GM21515 (cell line): ENCODE measurements around the gene C11orf21.

Experiments
- ATAC-seq: cut with Tn5 transposase; IDR thresholded peaks from one replicate; pipeline ENCODE4 v1.9.1; 2021; ENCODE audit not compliant: unreplicated experiment

The C11orf21 gene

DNA sequence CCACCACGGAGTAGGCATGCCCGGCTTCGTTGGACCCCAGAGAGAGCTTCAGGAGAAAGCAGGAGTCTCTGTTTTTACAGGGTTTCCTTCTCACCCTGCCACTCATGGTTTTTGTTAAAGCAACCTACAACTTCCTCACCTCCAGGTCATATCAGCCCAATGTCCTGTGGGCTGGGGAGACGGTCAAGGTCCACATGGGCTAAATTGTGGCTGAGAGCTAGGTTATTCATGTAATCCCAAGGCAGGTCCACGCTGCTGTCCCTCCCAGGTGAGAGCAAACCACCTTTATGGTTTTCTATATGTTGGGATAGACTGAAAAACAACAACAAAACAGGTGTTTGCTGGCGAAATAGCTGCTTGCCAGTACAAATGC is 19.6 kb upstream of the C11orf21 start:
- no peak for ATAC-seq

- ATAC-seq: no peak
These were observed 19.0 kb upstream of the C11orf21 start for GRCh38 chr11:2320568-2321310.

- no peak for ATAC-seq
These were observed 18.2 kb upstream of the C11orf21 start for GRCh38 chr11:2319791-2320472.

DNA sequence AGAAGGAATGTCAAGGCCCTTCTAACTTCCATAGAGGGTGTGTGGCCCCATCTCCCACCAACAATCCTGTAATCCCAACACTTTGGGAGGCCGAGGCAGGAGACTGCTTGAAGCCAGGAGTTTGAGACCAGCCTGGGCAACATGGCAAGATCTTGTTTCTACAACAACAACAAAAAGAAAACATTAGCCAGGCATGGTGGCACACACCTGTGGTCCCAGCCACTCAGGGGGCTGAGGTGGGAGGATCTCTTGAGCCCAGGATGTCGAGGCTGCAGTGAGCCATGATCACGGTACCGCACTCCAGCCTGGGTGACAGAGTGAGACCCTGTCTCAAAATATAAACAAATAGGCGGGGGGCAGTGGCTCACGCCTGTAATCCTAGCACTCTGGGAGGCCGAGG is 17.0 kb upstream of the C11orf21 start:
- ATAC-seq: no peak

- no peak for ATAC-seq
These were observed 16.4 kb upstream of the C11orf21 start for GRCh38 chr11:2318123-2318522.

- ATAC-seq: no peak
These were observed 15.8 kb upstream of the C11orf21 start for GRCh38 chr11:2317354-2318050.

- no peak for ATAC-seq
These were observed 15.2 kb upstream of the C11orf21 start for GRCh38 chr11:2316963-2317244.

- no peak for ATAC-seq
These were observed 14.6 kb upstream of the C11orf21 start for GRCh38 chr11:2316169-2316962.

GRCh38 chr11:2315395-2316168 is 13.9 kb upstream of the C11orf21 start:
- ATAC-seq: no peak

DNA sequence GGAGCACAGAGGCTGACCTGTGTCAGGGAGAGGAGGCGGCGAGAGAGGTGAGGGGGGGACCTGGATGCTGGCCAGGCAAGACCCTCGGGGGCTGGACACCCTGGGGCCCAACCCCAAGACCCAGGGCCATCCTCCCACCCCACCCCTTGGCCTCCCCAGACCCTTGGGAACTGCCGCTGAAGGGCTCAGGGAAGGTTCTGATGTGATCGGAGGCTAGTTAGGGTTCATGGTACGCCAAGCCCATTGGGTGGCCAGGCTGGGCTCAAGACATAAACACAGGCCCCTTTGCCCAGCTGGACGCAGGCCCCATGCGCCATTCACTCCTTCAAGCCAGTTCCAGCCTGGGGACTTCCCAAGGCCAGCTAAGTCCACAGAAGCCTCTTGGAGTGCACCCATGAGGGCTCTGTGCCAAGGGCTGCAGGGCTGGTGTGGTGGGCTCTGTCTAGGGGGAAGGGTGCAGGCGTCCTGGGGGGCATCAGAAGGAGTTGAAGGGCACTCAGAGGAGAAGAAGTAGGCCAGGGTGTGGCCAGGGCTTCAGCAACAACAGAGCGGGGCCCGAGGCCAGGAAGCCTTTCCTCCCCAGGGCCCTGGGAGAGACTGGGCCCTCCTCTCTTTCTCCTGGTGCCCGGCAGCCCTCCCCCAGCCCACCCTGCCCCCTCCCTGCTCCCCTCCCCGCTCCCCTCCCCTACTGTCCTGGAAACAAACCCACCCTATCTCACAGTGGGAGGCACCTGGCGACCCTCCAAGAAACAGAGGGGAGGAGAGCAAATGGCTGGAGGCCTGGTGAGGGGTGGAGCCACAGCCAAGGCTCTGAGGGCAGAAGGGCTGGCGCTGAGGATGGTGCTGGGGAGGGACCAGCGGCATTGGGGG is 13.0 kb upstream of the C11orf21 start:
- no peak for ATAC-seq

DNA sequence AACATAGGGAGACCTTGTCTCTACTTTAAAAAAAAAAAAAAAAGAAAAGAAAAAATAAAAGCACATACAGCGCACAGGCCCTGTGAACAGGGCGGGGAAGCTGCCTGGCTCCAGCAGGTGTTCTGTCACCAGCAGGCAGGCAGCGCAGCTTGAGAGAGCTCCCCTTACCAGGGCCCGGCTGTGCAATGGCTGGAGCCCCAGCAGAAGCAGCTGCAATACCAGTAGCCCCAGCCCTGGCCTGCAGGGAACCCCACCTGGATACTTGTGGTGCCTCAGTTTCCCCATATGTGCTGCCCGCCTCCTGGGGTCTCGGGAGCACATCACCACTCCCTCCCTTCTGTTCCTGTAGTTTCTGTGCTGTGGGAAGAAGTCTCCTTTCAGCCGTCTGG is 12.4 kb upstream of the C11orf21 start:
- ATAC-seq: no peak

GRCh38 chr11:2313051-2313951 is 11.6 kb upstream of the C11orf21 start:
- ATAC-seq: no peak

GRCh38 chr11:2312232-2313042 is 10.7 kb upstream of the C11orf21 start:
- no peak for ATAC-seq

GRCh38 chr11:2311353-2312133 is 9.8 kb upstream of the C11orf21 start:
- ATAC-seq: no peak

DNA sequence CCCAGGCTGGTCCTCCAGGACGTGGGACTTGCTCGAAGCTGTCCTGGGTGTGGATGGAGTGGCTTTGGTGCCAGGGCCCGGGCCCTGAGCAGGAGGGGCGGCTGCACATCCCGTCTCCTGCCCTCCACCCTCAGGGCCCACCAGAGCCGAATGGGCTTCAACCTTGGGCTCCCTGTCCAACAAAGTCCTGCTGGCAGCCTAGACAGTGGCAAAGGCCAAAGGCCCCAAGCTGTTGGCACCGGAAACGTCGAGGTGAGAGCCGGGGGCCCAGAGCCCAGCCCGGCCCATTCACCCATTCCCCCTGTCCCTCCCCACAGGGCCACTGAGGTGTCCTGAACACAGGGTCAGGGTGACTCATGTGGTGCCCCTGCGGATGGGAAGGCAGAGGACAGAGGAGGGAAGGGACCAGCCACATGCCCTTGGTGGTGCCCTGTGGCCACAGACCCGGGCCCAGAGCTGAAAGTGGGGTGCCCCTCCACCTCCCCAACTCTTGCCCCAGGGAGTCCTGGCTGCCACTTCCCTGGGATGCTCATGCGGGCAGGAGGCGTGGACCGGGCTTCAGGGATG is 9.2 kb upstream of the C11orf21 start:
- no peak for ATAC-seq

GRCh38 chr11:2310073-2310785 is 8.5 kb upstream of the C11orf21 start:
- no peak for ATAC-seq
